SH-SY5Y (cell line): ENCODE data around the gene ATL3.

Source experiments
- GATA2 ChIP-seq: IDR thresholded peaks from 2 replicates; pipeline ENCODE4 v1.6.1; 2011; ENCODE audit warnings: mild to moderate bottlenecking, low read depth, low read length
- GATA3 ChIP-seq: IDR thresholded peaks from 2 replicates; pipeline ENCODE4 v1.6.1; 2011; ENCODE audit warnings: low read depth, mild to moderate bottlenecking, low read length, moderate library complexity

ATL3 gene

GRCh38 chr11:63590024-63590788 lies 81.0 kb downstream of the ATL3 start:
- TF ChIP-seq GATA3 (no peak), GATA2 (no peak)

GRCh38 chr11:63589000-63589399 lies 82.2 kb downstream of the ATL3 start:
- no peak for TF ChIP-seq GATA2
- no peak for TF ChIP-seq GATA3

DNA sequence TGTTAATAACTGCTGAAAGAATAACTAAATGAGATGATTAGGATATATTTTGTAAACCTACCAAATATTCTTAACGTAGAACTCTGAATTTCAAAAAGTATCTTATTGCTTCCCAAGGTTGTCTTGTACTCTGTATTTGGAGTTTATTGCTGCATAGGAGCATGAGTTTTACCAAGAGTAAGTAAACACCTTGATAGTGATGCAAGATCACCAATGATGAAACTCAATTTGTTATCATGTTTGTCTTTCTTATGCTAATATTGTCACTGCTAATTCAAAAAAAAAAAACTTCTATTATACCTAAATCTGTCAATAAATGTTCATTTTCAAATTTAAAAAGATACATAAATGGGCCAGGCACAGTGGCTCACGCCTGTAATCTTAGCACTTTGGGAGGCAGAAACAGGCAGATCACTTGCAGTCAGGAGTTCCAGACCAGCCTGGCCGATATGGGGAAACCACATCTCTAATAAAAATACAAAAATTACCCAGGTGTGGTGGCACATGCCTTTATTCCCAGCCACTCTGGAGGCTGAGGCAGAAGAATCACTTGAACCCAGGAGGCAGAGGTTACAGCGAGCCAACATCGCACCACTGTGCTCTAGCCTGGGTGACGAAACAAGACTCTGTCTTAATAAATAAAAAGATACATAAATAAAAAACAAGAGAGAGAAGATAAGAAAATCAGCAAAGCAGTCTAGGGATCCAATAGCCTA lies 84.6 kb downstream of the ATL3 start:
- TF ChIP-seq GATA3 (no peak), GATA2 (no peak)

DNA sequence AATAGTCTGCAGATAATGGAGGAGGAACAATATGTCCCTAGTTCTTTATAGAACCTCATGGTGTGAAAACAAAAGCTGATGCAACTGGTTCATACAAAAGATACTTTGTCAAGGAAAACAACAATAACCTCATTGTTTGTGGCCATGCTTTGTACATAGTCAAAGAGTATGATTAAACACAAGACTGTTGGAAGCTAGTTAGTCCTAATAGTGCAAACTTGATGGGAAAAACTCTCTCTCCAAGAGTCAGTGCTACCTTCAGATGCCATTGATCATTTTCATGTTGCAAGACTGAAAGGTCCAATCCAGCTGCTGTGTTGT lies 87.9 kb downstream of the ATL3 start:
- TF ChIP-seq GATA2 = no peak
- no peak for TF ChIP-seq GATA3

DNA sequence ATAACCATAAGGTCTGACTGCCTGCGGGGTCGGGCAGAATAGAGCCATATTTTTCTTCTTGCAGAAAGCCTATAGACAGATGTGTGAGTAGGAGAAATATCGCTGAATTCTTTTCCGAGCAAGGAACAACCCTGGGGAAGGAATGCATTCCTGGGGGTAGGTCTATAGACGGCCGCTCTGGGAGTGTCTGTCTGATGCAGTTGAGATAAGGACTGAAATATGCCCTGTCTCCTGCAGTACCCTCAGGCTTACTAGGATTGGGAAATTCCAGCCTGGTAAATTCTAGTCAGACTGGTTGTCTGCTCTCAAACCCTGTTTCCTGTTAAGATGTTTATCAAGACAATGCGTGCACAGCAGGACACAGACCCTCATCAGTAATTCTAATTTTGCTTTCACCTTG lies 90.0 kb downstream of the ATL3 start:
- peak; percentile 35; the same call in 1 of the 2 replicates for TF ChIP-seq GATA2

GRCh38 chr11:63574856-63575602 lies 96.1 kb downstream of the ATL3 start:
- TF ChIP-seq GATA3 (no peak), GATA2 (no peak)
